HepG2 (cell line): ENCODE results near the gene KRTAP19-1. TPM values are rescaled to one million over a fixed set of nuclear protein-coding genes. Genes with fewer than 3 reads are reported as not detected.

Source experiments
- polyA plus RNA-seq, 8 experiments: library from polyadenylated mRNA; depleted of rRNA in 3 of 8; stranded (reverse) in 7 of 8; unstranded in 1 of 8; fragments of >200 nt; fragmentation: Illumina TruSeq in 4 of 8; extraction: Trizol in 4 of 8; gene quantifications; 2 replicates each; pipeline versions ENCODE4 v1.2.1 to v1.2.3, GENCODE V29; 2011 to 2016; ENCODE audit warnings: low read depth in 4 of 8, missing spikeins in 1 of 8, mixed read lengths in 1 of 8; ENCODE audit not compliant: insufficient read depth in 1 of 8
- small RNA-seq, 3 experiments: library from RNA; depleted of rRNA; stranded (forward); fragments of <200 nt; gene quantifications; one replicate each; pipeline ENCODE3, GENCODE V24; 2012; ENCODE audit warnings: low read depth in 2 of 3, low replicate concordance in 1 of 3; ENCODE audit not compliant: insufficient read length in 3 of 3, insufficient read depth in 2 of 3
- total RNA-seq, 5 experiments: library from RNA; depleted of rRNA; stranded (reverse); fragments of >200 nt; fragmentation: Illumina TruSeq; extraction: Trizol; gene quantifications; 2 replicates each; pipeline ENCODE4 v1.2.3, GENCODE V29; 2016; ENCODE audit warnings: low read depth in 1 of 5

KRTAP19-1 gene
- total and polyA plus RNA-seq, 2 of the 13 experiments (the other 11 are each of a cell fraction or from before 2014, with no cell fraction given) = not detected

Small RNA genes lying within 50 kb of the gene (small RNA-seq; reads per million reads assigned to genes)
- 0 reads per million in 3 experiments for gene AP000567.1
- 0 reads per million in 3 experiments for gene KRTAP19-10P
- 0 reads per million in 3 experiments for gene KRTAP19-9P

Other genes with a start within 250 kb of the KRTAP19-1 start
- not detected in 2 replicates for gene KRTAP24-1, start 197.4 kb downstream of the KRTAP19-1 start, total RNA-seq (2016; rRNA removed; fragmentation: Illumina TruSeq; extraction: Trizol)
- gene KRTAP24-1, start 197.4 kb downstream of the KRTAP19-1 start, polyA plus RNA-seq (2011; rRNA removed) = not detected in 2 replicates
- not detected in 2 replicates for gene KRTAP25-1, start 190.9 kb downstream of the KRTAP19-1 start, total RNA-seq (2016; rRNA removed; fragmentation: Illumina TruSeq; extraction: Trizol)
- gene KRTAP25-1, start 190.9 kb downstream of the KRTAP19-1 start, polyA plus RNA-seq (2011; rRNA removed) = not detected in 2 replicates
- gene KRTAP26-1, start 160.1 kb downstream of the KRTAP19-1 start, total RNA-seq (2016; rRNA removed; fragmentation: Illumina TruSeq; extraction: Trizol) = not detected in 2 replicates
- gene KRTAP26-1, start 160.1 kb downstream of the KRTAP19-1 start, polyA plus RNA-seq (2011; rRNA removed) = not detected in 2 replicates
- gene KRTAP27-1, start 142.7 kb downstream of the KRTAP19-1 start, total RNA-seq (2016; rRNA removed; fragmentation: Illumina TruSeq; extraction: Trizol) = not detected in 2 replicates
- gene KRTAP27-1, start 142.7 kb downstream of the KRTAP19-1 start, polyA plus RNA-seq (2011; rRNA removed) = not detected in 2 replicates
- not detected in 2 replicates for gene KRTAP23-1, start 131.8 kb downstream of the KRTAP19-1 start, total RNA-seq (2016; rRNA removed; fragmentation: Illumina TruSeq; extraction: Trizol)
- gene KRTAP23-1, start 131.8 kb downstream of the KRTAP19-1 start, polyA plus RNA-seq (2011; rRNA removed) = not detected in 2 replicates
- gene KRTAP13-2, start 108.1 kb downstream of the KRTAP19-1 start, total RNA-seq (2016; rRNA removed; fragmentation: Illumina TruSeq; extraction: Trizol) = not detected in 2 replicates
- gene KRTAP13-2, start 108.1 kb downstream of the KRTAP19-1 start, polyA plus RNA-seq (2011; rRNA removed) = not detected in 2 replicates
- gene KRTAP13-1, start 84.3 kb downstream of the KRTAP19-1 start, total RNA-seq (2016; rRNA removed; fragmentation: Illumina TruSeq; extraction: Trizol) = not detected in 2 replicates
- not detected in 2 replicates for gene KRTAP13-1, start 84.3 kb downstream of the KRTAP19-1 start, polyA plus RNA-seq (2011; rRNA removed)
- not detected in 2 replicates for gene KRTAP13-3, start 54.4 kb downstream of the KRTAP19-1 start, total RNA-seq (2016; rRNA removed; fragmentation: Illumina TruSeq; extraction: Trizol)
- not detected in 2 replicates for gene KRTAP13-3, start 54.4 kb downstream of the KRTAP19-1 start, polyA plus RNA-seq (2011; rRNA removed)
- gene KRTAP13-4, start 50.1 kb downstream of the KRTAP19-1 start, total RNA-seq (2016; rRNA removed; fragmentation: Illumina TruSeq; extraction: Trizol) = not detected in 2 replicates
- not detected in 2 replicates for gene KRTAP13-4, start 50.1 kb downstream of the KRTAP19-1 start, polyA plus RNA-seq (2011; rRNA removed)
- gene KRTAP15-1, start 40.1 kb downstream of the KRTAP19-1 start, total RNA-seq (2016; rRNA removed; fragmentation: Illumina TruSeq; extraction: Trizol) = not detected in 2 replicates
- gene KRTAP15-1, start 40.1 kb downstream of the KRTAP19-1 start, polyA plus RNA-seq (2011; rRNA removed) = not detected in 2 replicates
- not detected in 2 replicates for gene KRTAP19-2, start 7.1 kb upstream of the KRTAP19-1 start, total RNA-seq (2016; rRNA removed; fragmentation: Illumina TruSeq; extraction: Trizol)
- not detected in 2 replicates for gene KRTAP19-2, start 7.1 kb upstream of the KRTAP19-1 start, polyA plus RNA-seq (2011; rRNA removed)
- gene KRTAP19-3, start 11.6 kb upstream of the KRTAP19-1 start, total RNA-seq (2016; rRNA removed; fragmentation: Illumina TruSeq; extraction: Trizol) = not detected in 2 replicates
- not detected in 2 replicates for gene KRTAP19-3, start 11.6 kb upstream of the KRTAP19-1 start, polyA plus RNA-seq (2011; rRNA removed)
- not detected in 2 replicates for gene KRTAP19-4, start 16.8 kb upstream of the KRTAP19-1 start, total RNA-seq (2016; rRNA removed; fragmentation: Illumina TruSeq; extraction: Trizol)
- gene KRTAP19-4, start 16.8 kb upstream of the KRTAP19-1 start, polyA plus RNA-seq (2011; rRNA removed) = not detected in 2 replicates
- not detected in 2 replicates for gene KRTAP19-5, start 21.8 kb upstream of the KRTAP19-1 start, total RNA-seq (2016; rRNA removed; fragmentation: Illumina TruSeq; extraction: Trizol)
- not detected in 2 replicates for gene KRTAP19-5, start 21.8 kb upstream of the KRTAP19-1 start, polyA plus RNA-seq (2011; rRNA removed)
- not detected in 2 replicates for gene KRTAP19-6, start 61.5 kb upstream of the KRTAP19-1 start, total RNA-seq (2016; rRNA removed; fragmentation: Illumina TruSeq; extraction: Trizol)
- gene KRTAP19-6, start 61.5 kb upstream of the KRTAP19-1 start, polyA plus RNA-seq (2011; rRNA removed) = not detected in 2 replicates
- not detected in 2 replicates for gene KRTAP19-7, start 80.9 kb upstream of the KRTAP19-1 start, total RNA-seq (2016; rRNA removed; fragmentation: Illumina TruSeq; extraction: Trizol)
- gene KRTAP19-7, start 80.9 kb upstream of the KRTAP19-1 start, polyA plus RNA-seq (2011; rRNA removed) = not detected in 2 replicates
- gene KRTAP22-2, start 110.0 kb upstream of the KRTAP19-1 start, total RNA-seq (2016; rRNA removed; fragmentation: Illumina TruSeq; extraction: Trizol) = not detected in 2 replicates
- gene KRTAP22-2, start 110.0 kb upstream of the KRTAP19-1 start, polyA plus RNA-seq (2011; rRNA removed) = not detected in 2 replicates
- not detected in 2 replicates for gene KRTAP6-3, start 112.1 kb upstream of the KRTAP19-1 start, total RNA-seq (2016; rRNA removed; fragmentation: Illumina TruSeq; extraction: Trizol)
- not detected in 2 replicates for gene KRTAP6-3, start 112.1 kb upstream of the KRTAP19-1 start, polyA plus RNA-seq (2011; rRNA removed)
- gene KRTAP6-2, start 118.5 kb upstream of the KRTAP19-1 start, total RNA-seq (2016; rRNA removed; fragmentation: Illumina TruSeq; extraction: Trizol) = not detected in 2 replicates
- not detected in 2 replicates for gene KRTAP6-2, start 118.5 kb upstream of the KRTAP19-1 start, polyA plus RNA-seq (2011; rRNA removed)
- gene KRTAP22-1, start 120.7 kb upstream of the KRTAP19-1 start, total RNA-seq (2016; rRNA removed; fragmentation: Illumina TruSeq; extraction: Trizol) = not detected in 2 replicates
- gene KRTAP22-1, start 120.7 kb upstream of the KRTAP19-1 start, polyA plus RNA-seq (2011; rRNA removed) = not detected in 2 replicates
- gene KRTAP6-1, start 133.6 kb upstream of the KRTAP19-1 start, total RNA-seq (2016; rRNA removed; fragmentation: Illumina TruSeq; extraction: Trizol) = not detected in 2 replicates
- gene KRTAP6-1, start 133.6 kb upstream of the KRTAP19-1 start, polyA plus RNA-seq (2011; rRNA removed) = not detected in 2 replicates
- not detected in 2 replicates for gene KRTAP20-1, start 136.1 kb upstream of the KRTAP19-1 start, total RNA-seq (2016; rRNA removed; fragmentation: Illumina TruSeq; extraction: Trizol)
- not detected in 2 replicates for gene KRTAP20-1, start 136.1 kb upstream of the KRTAP19-1 start, polyA plus RNA-seq (2011; rRNA removed)
- not detected in 2 replicates for gene KRTAP20-4, start 140.3 kb upstream of the KRTAP19-1 start, total RNA-seq (2016; rRNA removed; fragmentation: Illumina TruSeq; extraction: Trizol)
- not detected in 2 replicates for gene KRTAP20-4, start 140.3 kb upstream of the KRTAP19-1 start, polyA plus RNA-seq (2011; rRNA removed)
- not detected in 2 replicates for gene KRTAP20-2, start 154.8 kb upstream of the KRTAP19-1 start, total RNA-seq (2016; rRNA removed; fragmentation: Illumina TruSeq; extraction: Trizol)
- not detected in 2 replicates for gene KRTAP20-2, start 154.8 kb upstream of the KRTAP19-1 start, polyA plus RNA-seq (2011; rRNA removed)
- not detected in 2 replicates for gene KRTAP20-3, start 162.5 kb upstream of the KRTAP19-1 start, total RNA-seq (2016; rRNA removed; fragmentation: Illumina TruSeq; extraction: Trizol)
- not detected in 2 replicates for gene KRTAP20-3, start 162.5 kb upstream of the KRTAP19-1 start, polyA plus RNA-seq (2011; rRNA removed)
- not detected in 2 replicates for gene KRTAP21-3, start 238.4 kb upstream of the KRTAP19-1 start, total RNA-seq (2016; rRNA removed; fragmentation: Illumina TruSeq; extraction: Trizol)
- gene KRTAP21-3, start 238.4 kb upstream of the KRTAP19-1 start, polyA plus RNA-seq (2011; rRNA removed) = not detected in 2 replicates